Fibroblast of lung (primary cell): ENCODE data around the gene LY9.

Experiments used
- EZH2 ChIP-seq: IDR thresholded peaks from 2 replicates; pipeline ENCODE4 v1.5.1; 2012; ENCODE audit warnings: low read length, control low read depth, mild to moderate bottlenecking; ENCODE audit errors: missing control alignments
- TF ChIP-seq, protein P1 (sequence below), 2 donors: IDR thresholded peaks in 1 of 2; conservative IDR thresholded peaks in 1 of 2; 1 replicate in 1 of 2; 2 replicates in 1 of 2; pipeline ENCODE4 v1.5.1; 2011 to 2012; ENCODE audit warnings: low read length in 2 of 2, control low read depth in 1 of 2, inconsistent platforms in 1 of 2, low read depth in 1 of 2, mild to moderate bottlenecking in 1 of 2

GRCh38 chr1:160839746-160840145 is 43.8 kb downstream of the LY9 start:
- TF ChIP-seq, protein P1, sequence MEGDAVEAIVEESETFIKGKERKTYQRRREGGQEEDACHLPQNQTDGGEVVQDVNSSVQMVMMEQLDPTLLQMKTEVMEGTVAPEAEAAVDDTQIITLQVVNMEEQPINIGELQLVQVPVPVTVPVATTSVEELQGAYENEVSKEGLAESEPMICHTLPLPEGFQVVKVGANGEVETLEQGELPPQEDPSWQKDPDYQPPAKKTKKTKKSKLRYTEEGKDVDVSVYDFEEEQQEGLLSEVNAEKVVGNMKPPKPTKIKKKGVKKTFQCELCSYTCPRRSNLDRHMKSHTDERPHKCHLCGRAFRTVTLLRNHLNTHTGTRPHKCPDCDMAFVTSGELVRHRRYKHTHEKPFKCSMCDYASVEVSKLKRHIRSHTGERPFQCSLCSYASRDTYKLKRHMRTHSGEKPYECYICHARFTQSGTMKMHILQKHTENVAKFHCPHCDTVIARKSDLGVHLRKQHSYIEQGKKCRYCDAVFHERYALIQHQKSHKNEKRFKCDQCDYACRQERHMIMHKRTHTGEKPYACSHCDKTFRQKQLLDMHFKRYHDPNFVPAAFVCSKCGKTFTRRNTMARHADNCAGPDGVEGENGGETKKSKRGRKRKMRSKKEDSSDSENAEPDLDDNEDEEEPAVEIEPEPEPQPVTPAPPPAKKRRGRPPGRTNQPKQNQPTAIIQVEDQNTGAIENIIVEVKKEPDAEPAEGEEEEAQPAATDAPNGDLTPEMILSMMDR (conservative IDR thresholded peaks at IDR 0.05 in 1 of 2, IDR thresholded peaks at IDR 0.05 in 1 of 2; ENCODE audit: low read depth in 1 of 2, low read length in 2 of 2) = no peak
- TF ChIP-seq EZH2 = no peak
